GM11168 (cell line): ENCODE results near the gene KLHDC7B.

Experiments
- in situ Hi-C: fragments of 300-500 bp; cut with MboI; formaldehyde crosslinking; loops from one replicate; pipeline ENCODE4 v1.12.0; 2022; ENCODE audit warnings: low sequenced_read_pairs; ENCODE audit not compliant: unreplicated experiment

KLHDC7B gene

GRCh38 chr22:50546326-50547262 is 895 bp downstream of the KLHDC7B start:
- in situ Hi-C loops = no loop called here

GRCh38 chr22:50547263-50547985 is 1.7 kb downstream of the KLHDC7B start:
- in situ Hi-C loops = no loop called here

GRCh38 chr22:50548040-50548920 is 2.6 kb downstream of the KLHDC7B start:
- in situ Hi-C loops = no loop called here

GRCh38 chr22:50548921-50549790 is 3.5 kb downstream of the KLHDC7B start:
- in situ Hi-C loops = no loop called here

GRCh38 chr22:50550395-50550794 is 4.7 kb downstream of the KLHDC7B start:
- in situ Hi-C loops = no loop called here

GRCh38 chr22:50551160-50551752 is 5.6 kb downstream of the KLHDC7B start:
- in situ Hi-C loops = no loop called here

- in situ Hi-C loops = no loop called here
Measured at GRCh38 chr22:50553310-50553709, 7.6 kb downstream of the KLHDC7B start.

- in situ Hi-C loops = no loop called here
Measured at GRCh38 chr22:50556703-50557102, 11.0 kb downstream of the KLHDC7B start.

- in situ Hi-C loops = no loop called here
Measured at GRCh38 chr22:50560034-50560433, 14.3 kb downstream of the KLHDC7B start.

- in situ Hi-C loops = no loop called here
Measured at GRCh38 chr22:50561401-50562358, 16.0 kb downstream of the KLHDC7B start.

GRCh38 chr22:50562523-50563412 is 17.1 kb downstream of the KLHDC7B start, which contains the start of gene SYCE3:
SYCE3 (minus strand) TSS chr22:50562919; CDS start chr22:50556405, 6,514 bp downstream.
- in situ Hi-C loops = no loop called here

GRCh38 chr22:50563413-50564160 is 17.9 kb downstream of the KLHDC7B start:
- in situ Hi-C loops = no loop called here

GRCh38 chr22:50564289-50564688 is 18.6 kb downstream of the KLHDC7B start:
- in situ Hi-C loops = no loop called here

GRCh38 chr22:50567721-50568252 is 22.1 kb downstream of the KLHDC7B start:
- in situ Hi-C loops = no loop called here

- in situ Hi-C loops = no loop called here
Measured at GRCh38 chr22:50568626-50569025, 22.9 kb downstream of the KLHDC7B start.

- in situ Hi-C loops = no loop called here
Measured at GRCh38 chr22:50569041-50569459, 23.4 kb downstream of the KLHDC7B start.
